ENCODE results near the gene ARMC9.

ARMC9 gene

DNA sequence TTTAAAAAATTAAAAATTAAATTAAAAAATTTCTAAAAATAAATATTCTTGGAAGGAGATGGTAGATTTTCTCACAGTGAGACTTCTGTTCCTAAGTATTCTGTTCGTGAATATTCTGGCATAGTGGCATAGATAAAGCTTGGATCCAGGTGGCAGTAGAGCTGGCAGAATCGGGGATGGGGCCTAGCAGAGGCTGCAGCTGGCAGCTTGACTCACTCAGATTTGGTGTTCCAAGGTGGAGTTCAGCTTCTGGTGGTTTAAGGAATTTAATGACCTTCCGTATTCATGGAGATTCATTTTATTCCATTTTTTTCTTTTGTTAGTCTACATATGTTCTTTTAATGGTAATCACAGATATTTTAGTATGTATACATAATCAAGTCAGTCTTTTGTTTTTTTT is 19.9 kb downstream of the ARMC9 start:
- no peak for TF ChIP-seq CTCF (IDR thresholded peaks at IDR 0.05; ENCODE audit: low read length, missing control alignments)
- no peak overlapping the region for H3K4me3 ChIP-seq (replicated peaks; ENCODE audit: low read depth, low read length)
- DNase-seq (ENCODE audit: low read depth), result no peak

GRCh38 chr2:231219289-231219688 is 20.9 kb downstream of the ARMC9 start:
- no peak for TF ChIP-seq CTCF (IDR thresholded peaks at IDR 0.05; ENCODE audit: low read length, missing control alignments)
- no peak for DNase-seq (ENCODE audit: low read depth)
- H3K4me3 ChIP-seq (replicated peaks; ENCODE audit: low read depth, low read length), result no peak overlapping the region

DNA sequence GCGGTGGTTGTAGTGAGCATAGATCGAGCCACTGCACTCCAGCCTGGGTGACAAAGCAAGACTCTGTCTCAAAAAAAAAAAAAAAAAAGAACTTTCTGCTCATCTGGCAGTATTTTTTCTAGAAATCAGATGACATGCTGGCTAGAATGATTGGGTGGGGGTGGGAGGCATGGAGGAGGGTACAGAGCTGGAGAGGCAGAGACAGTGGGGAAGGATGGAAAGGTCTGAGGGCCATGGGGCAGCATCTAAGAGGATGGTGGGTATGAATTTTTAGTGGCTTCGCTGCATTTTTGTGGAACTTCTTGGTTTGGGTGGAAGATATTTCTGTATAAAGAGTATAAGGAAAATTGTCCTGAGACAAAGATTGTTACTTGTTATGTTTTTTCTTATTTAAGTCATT is 23.3 kb downstream of the ARMC9 start:
- TF ChIP-seq CTCF (IDR thresholded peaks at IDR 0.05; ENCODE audit: low read length, missing control alignments), result no peak
- no peak for DNase-seq (ENCODE audit: low read depth)
- H3K4me3 ChIP-seq (replicated peaks; ENCODE audit: low read depth, low read length), result no peak overlapping the region

- DNase-seq (ENCODE audit: low read depth), result peak; percentile 33
- H3K4me3 ChIP-seq (replicated peaks; ENCODE audit: low read depth, low read length), result no peak overlapping the region
- TF ChIP-seq CTCF (IDR thresholded peaks at IDR 0.05; ENCODE audit: low read length, missing control alignments), result no peak
These were observed 24.0 kb downstream of the ARMC9 start for GRCh38 chr2:231222318-231223000.

DNA sequence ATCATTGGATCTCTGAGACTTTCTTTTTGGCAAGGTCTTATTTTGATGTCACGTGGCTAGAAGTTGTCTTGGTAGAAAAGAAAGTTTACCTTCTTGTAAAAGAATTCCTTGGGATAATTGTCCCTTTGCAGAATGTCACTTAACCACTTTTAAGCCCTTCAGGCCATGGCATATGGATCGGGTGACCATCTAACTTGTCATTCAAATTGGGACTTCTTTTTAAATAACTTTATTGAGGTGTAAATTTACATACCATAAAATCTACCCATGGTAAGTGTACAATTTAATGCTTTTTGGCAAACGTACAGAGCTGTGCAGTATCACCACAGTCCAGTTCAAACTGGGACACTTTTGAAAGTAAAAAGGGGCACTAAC is 24.6 kb downstream of the ARMC9 start:
- H3K4me3 ChIP-seq (replicated peaks; ENCODE audit: low read depth, low read length), result no peak overlapping the region
- DNase-seq (ENCODE audit: low read depth), result no peak
- TF ChIP-seq CTCF (IDR thresholded peaks at IDR 0.05; ENCODE audit: low read length, missing control alignments), result no peak

DNA sequence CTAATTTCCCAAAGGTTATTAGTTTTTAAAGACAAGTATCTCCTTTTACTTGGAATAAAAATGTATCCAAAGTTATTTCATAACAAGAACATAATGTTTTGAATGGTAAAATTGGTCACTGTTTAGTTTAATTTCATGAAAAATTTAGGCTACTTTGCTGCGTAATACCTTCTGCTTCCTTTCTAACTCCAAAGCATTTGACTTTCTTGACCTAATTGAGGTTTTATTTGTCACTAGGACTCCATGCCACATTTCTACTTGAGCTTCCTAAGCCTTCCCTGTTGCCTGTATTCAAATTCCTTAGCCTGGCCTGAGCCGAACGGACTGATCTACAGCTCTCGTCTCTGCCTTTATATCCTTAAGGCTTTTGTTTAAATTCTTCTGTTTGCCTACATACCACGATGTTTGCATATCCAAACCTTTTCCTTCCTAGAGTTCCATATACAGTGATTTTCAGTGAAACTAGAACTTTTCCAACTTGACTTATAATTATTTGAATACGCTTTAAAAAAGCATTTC is 25.1 kb downstream of the ARMC9 start:
- no peak overlapping the region for H3K4me3 ChIP-seq (replicated peaks; ENCODE audit: low read depth, low read length)
- no peak for TF ChIP-seq CTCF (IDR thresholded peaks at IDR 0.05; ENCODE audit: low read length, missing control alignments)
- no peak for DNase-seq (ENCODE audit: low read depth)

Data from fibroblast of pulmonary artery (primary cell).